ENCODE results near the gene BTN3A1.

DNA sequence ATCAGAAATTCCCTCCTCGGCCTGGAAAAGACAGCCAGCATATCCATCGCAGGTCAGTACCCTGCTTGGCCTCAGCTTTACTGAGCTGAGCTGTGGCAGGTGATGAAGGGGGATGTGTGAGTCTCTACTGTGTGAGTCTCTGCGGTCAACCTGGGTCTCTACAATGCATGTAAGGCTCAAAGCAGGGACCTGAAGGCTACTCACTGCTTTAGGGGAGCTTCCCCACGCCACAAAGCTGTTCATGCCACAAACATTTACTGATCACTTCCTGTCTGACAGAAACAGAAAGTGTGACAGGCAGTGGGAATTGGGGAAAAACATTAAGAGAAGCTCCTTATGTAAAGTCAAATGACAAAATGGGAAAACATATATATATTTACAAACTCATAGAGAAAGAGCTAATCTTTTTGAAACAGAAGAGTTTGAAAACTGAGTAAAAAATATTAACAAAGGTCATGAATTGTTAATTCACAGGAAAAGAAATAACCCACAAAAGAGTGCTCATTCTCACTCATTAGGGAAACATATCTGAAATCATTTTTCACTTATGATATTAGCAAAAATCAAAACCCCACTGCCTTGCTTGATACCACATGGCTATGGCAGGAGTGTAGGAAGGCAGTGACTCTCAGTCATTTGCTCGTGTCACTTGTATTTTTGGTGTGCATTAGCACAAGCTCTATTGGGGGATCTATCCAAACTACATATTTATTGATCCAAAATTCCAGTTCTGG is 44.0 kb downstream of the BTN3A1 start:
- TF ChIP-seq, protein P1, sequence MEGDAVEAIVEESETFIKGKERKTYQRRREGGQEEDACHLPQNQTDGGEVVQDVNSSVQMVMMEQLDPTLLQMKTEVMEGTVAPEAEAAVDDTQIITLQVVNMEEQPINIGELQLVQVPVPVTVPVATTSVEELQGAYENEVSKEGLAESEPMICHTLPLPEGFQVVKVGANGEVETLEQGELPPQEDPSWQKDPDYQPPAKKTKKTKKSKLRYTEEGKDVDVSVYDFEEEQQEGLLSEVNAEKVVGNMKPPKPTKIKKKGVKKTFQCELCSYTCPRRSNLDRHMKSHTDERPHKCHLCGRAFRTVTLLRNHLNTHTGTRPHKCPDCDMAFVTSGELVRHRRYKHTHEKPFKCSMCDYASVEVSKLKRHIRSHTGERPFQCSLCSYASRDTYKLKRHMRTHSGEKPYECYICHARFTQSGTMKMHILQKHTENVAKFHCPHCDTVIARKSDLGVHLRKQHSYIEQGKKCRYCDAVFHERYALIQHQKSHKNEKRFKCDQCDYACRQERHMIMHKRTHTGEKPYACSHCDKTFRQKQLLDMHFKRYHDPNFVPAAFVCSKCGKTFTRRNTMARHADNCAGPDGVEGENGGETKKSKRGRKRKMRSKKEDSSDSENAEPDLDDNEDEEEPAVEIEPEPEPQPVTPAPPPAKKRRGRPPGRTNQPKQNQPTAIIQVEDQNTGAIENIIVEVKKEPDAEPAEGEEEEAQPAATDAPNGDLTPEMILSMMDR (IDR thresholded peaks at IDR 0.05 in 4 of 5, conservative IDR thresholded peaks at IDR 0.05 in 1 of 5), result no peak
- no peak for TF ChIP-seq POLR2A (IDR thresholded peaks at IDR 0.05)
